Thymus (tissue), 11 donors: ENCODE data around the gene HIVEP3. TPM values are rescaled to one million over a fixed set of nuclear protein-coding genes. Genes with fewer than 3 reads are reported as not detected.

Experiments
- DNase-seq, 9 donors: peaks; one replicate each; pipeline ENCODE4 v3.0.0-alpha.2; 2013; ENCODE audit warnings: low spot score in 9 of 9, low read depth in 6 of 9, missing footprints in 1 of 9
- H3K27ac ChIP-seq, 2 donors: one replicate each; pipeline ENCODE4 v1.5.1; 2013; ENCODE audit warnings: control low read depth in 1 of 2, low read depth in 1 of 2, low read length in 1 of 2, mild to moderate bottlenecking in 1 of 2, moderate library complexity in 1 of 2
- H3K27me3 ChIP-seq, 2 donors: one replicate each; pipeline ENCODE4 v1.5.1; 2013; ENCODE audit warnings: low read length in 1 of 2; ENCODE audit not compliant: control insufficient read depth in 2 of 2, insufficient read depth in 1 of 2
- H3K36me3 ChIP-seq, 2 donors: one replicate each; pipeline ENCODE4 v1.5.1; 2013; ENCODE audit warnings: low read length in 1 of 2, mild to moderate bottlenecking in 1 of 2, moderate library complexity in 1 of 2; ENCODE audit not compliant: control insufficient read depth in 2 of 2, insufficient read depth in 2 of 2
- H3K4me1 ChIP-seq, 2 donors: one replicate each; pipeline ENCODE4 v1.5.1; 2013; ENCODE audit warnings: low read length in 2 of 2; ENCODE audit not compliant: control insufficient read depth in 2 of 2, insufficient read depth in 2 of 2
- H3K4me3 ChIP-seq, 2 donors: one replicate each; pipeline ENCODE4 v1.5.1; 2013; ENCODE audit warnings: low read length in 2 of 2, control low read depth in 1 of 2, mild to moderate bottlenecking in 1 of 2
- H3K9me3 ChIP-seq, 2 donors: one replicate each; pipeline ENCODE4 v1.5.1; 2013; ENCODE audit warnings: low read length in 1 of 2, mild to moderate bottlenecking in 1 of 2; ENCODE audit not compliant: control insufficient read depth in 2 of 2, insufficient read depth in 1 of 2
- WGBS: extraction: QIAGEN DNeasy Blood & Tissue Kit; methylation state at CpG from one replicate; pipeline ENCODE4 v1.1.7; 2013; 5-methylcytosine and 5-hydroxymethylcytosine counted together
- polyA plus RNA-seq: library from polyadenylated mRNA; stranded (reverse); fragments of 200-250 nt; gene quantifications from one replicate; pipeline ENCODE4 v1.2.3, GENCODE V29; 2013
- total RNA-seq: library from RNA; stranded (reverse); fragments of 120-200 nt; gene quantifications from one replicate; pipeline ENCODE4 v1.2.4, GENCODE V29; 2013
- donor health status: healthy.

HIVEP3 gene
- total and polyA plus RNA-seq, 2 donors, result 6.7 to 12.1 TPM

DNA sequence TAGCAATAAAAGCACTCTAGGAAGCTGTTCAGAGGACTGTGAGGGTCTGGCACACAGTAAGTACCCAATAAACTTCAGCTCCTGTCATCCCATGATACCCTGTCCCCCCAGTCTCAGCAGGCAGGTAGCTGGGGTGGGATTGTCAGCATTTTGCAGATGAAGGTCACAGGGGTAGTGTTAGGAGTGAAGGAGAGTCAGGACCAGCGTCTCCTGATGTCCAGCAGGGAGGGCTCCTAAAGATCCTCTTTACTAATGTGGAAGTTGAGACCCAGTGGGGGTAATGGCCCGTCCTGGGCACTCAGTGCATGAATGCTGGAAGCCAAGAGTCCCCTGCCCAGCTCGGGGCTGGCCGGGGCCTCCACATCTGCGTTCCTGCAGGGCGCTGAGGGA lies 402.9 kb downstream of the HIVEP3 start:
- 35% methylated on average over 6 of the region's 6 CpGs for WGBS
- Histone ChIP-seq H3K9me3 (no peaks in the 10 kb centered on the region), H3K4me3 (no peak overlapping the region), H3K36me3 (peaks cover 40 to 72% of the 10 kb centered on the region in 2 donors), H3K27ac (no peak overlapping the region), H3K4me1 (peaks cover 2 to 5% of the 10 kb centered on the region in 2 donors), H3K27me3 (no peaks in the 10 kb centered on the region)
- no peak for DNase-seq

DNA sequence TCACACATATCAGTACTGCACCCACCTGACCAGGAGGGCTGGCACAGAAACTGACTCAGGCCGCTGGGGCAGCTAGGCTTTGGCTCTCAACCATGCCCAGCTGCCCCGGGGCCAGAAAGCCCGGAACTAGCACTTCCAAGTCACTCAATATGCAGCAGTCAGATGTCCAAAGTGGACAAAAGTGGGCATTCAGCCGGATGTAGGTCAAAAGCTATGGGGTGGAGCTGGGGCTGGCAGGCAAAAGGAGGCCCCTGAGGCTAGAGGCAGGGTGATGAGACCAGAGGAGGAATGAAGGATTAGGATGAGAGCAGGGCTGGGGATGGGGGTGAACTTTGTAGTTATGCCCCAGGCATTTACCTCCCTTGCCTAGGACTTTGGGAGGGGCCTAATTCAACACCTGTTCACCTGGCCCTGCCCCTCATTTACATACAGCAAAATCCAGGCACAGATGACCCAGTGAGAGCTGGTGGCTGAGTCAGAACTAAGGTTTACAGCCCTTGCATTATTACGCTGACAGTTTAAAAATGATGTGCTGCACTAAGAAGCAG lies 403.5 kb downstream of the HIVEP3 start:
- H3K9me3 ChIP-seq, result no peaks in the 10 kb centered on the region
- DNase-seq, result no peak
- no peak overlapping the region for H3K27ac ChIP-seq
- H3K27me3 ChIP-seq, result no peaks in the 10 kb centered on the region
- no peak overlapping the region for H3K4me3 ChIP-seq
- 88% methylated on average over 5 of the region's 5 CpGs for WGBS
- peaks cover 40 to 71% of the 10 kb centered on the region in 2 donors for H3K36me3 ChIP-seq
- peaks cover 2 to 5% of the 10 kb centered on the region in 2 donors for H3K4me1 ChIP-seq

DNA sequence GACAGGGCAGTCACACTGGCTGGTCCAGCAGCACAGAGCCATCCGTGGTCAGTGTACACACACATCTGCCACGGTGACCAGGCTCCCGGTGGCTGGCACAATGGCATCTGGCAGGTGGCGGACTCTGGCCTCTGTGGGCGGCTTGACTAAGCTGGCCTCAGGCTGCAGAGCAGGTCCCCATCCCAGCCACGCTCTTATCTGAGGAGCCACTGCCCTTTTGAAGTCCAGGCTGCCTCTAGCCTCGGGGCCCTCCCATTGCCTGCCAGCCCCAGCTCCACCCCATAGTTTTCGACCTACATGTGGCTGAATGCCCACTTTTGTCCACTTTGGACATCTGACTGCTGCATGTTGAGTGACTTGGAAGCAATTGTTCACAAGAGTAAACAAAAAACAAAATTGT lies 404.3 kb downstream of the HIVEP3 start:
- WGBS, result 98% methylated on average over 8 of the region's 8 CpGs
- Histone ChIP-seq H3K27me3 (no peaks in the 10 kb centered on the region), H3K27ac (no peak overlapping the region), H3K9me3 (no peaks in the 10 kb centered on the region), H3K4me3 (no peak overlapping the region), H3K4me1 (peaks cover 2 to 5% of the 10 kb centered on the region in 2 donors), H3K36me3 (peaks cover 43 to 66% of the 10 kb centered on the region in 2 donors)
- no peak for DNase-seq

GRCh38 chr1:41513383-41513735 lies 405.4 kb downstream of the HIVEP3 start:
- no peak for DNase-seq
- Histone ChIP-seq H3K27ac (no peak overlapping the region), H3K27me3 (no peaks in the 10 kb centered on the region), H3K4me1 (peaks cover 2 to 5% of the 10 kb centered on the region in 2 donors), H3K9me3 (no peaks in the 10 kb centered on the region), H3K4me3 (no peak overlapping the region), H3K36me3 (peaks cover 41 to 63% of the 10 kb centered on the region in 2 donors)
- 94% methylated on average over 17 of the region's 17 CpGs for WGBS

GRCh38 chr1:41512701-41513382 lies 405.9 kb downstream of the HIVEP3 start:
- Histone ChIP-seq H3K4me3 (no peak overlapping the region), H3K27me3 (no peaks in the 10 kb centered on the region), H3K27ac (no peak overlapping the region), H3K4me1 (peaks cover 2 to 5% of the 10 kb centered on the region in 2 donors), H3K9me3 (no peaks in the 10 kb centered on the region), H3K36me3 (peaks cover 36 to 63% of the 10 kb centered on the region in 2 donors)
- no peak for DNase-seq
- 94% methylated on average over 27 of the region's 27 CpGs for WGBS

- Histone ChIP-seq H3K36me3 (peaks cover 32 to 54% of the 10 kb centered on the region in 2 donors), H3K27ac (no peak overlapping the region), H3K9me3 (no peaks in the 10 kb centered on the region), H3K27me3 (no peaks in the 10 kb centered on the region), H3K4me3 (no peak overlapping the region), H3K4me1 (peaks cover 0 to under 1% of the 10 kb centered on the region in 2 donors)
- no peak for DNase-seq
- WGBS, result 99% methylated on average over 7 of the region's 7 CpGs
These were observed 407.5 kb downstream of the HIVEP3 start for GRCh38 chr1:41511239-41511540.

- Histone ChIP-seq H3K4me1 (no peaks in the 10 kb centered on the region), H3K27ac (no peak overlapping the region), H3K27me3 (no peaks in the 10 kb centered on the region), H3K4me3 (no peak overlapping the region), H3K36me3 (peaks cover 32 to 52% of the 10 kb centered on the region in 2 donors), H3K9me3 (no peaks in the 10 kb centered on the region)
- no peak for DNase-seq
- 96% methylated on average over 41 of the region's 41 CpGs for WGBS
These were observed 408.0 kb downstream of the HIVEP3 start for GRCh38 chr1:41510531-41511238.

- no peak overlapping the region for H3K4me3 ChIP-seq
- 77% methylated on average over 9 of the region's 9 CpGs for WGBS
These were observed 409.5 kb downstream of the HIVEP3 start for GRCh38 chr1:41509270-41509671.

DNA sequence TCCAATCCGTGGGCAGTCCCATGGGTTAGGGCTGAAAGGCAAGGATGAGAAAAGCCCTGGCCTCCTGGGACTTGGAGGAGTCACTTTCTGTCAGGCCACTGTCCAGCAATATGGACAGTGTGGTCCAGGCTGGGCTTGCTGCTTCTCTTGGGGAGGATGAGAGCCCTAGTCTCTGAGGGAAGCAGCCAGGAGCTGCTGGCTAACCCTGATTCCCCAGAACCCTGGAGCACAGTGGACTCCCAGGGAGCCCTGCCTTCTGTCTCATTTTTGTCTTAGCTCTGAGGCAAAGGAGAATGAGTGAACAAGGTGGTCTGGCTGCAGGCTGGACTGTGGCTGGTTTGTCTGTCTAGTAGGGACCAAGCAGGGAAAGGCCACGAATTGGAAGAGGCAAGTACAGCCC lies 410.4 kb downstream of the HIVEP3 start:
- DNase-seq, result no peak
- Histone ChIP-seq H3K4me3 (no peak overlapping the region), H3K27ac (no peak overlapping the region), H3K27me3 (no peaks in the 10 kb centered on the region), H3K36me3 (peaks cover 27 to 32% of the 10 kb centered on the region in 2 donors), H3K4me1 (no peaks in the 10 kb centered on the region), H3K9me3 (no peaks in the 10 kb centered on the region)
- WGBS, result 97% methylated on average over 2 of the region's 2 CpGs

More at GRCh38 chr1:41509270-41509671, 409.5 kb downstream of the HIVEP3 start:
- Histone ChIP-seq H3K4me1 (no peaks in the 10 kb centered on the region), H3K9me3 (no peaks in the 10 kb centered on the region), H3K27ac (no peak overlapping the region), H3K36me3 (peaks cover 32 to 41% of the 10 kb centered on the region in 2 donors), H3K27me3 (no peaks in the 10 kb centered on the region)
- DNase-seq, result no peak
